Skeletal muscle tissue (tissue), 4 donors: ENCODE measurements around the gene PLCB4. TPM values are rescaled to one million over a fixed set of nuclear protein-coding genes. Genes with fewer than 3 reads are reported as not detected.

Source experiments
- H3K27ac ChIP-seq: one replicate; pipeline ENCODE4 v1.7.0; 2013; ENCODE audit warnings: mild to moderate bottlenecking, low read depth, low read length, inconsistent platforms
- H3K27me3 ChIP-seq, 3 donors: one replicate each; pipeline ENCODE4 v1.7.0; 2013; ENCODE audit warnings: low read length in 3 of 3; ENCODE audit not compliant: control insufficient read depth in 3 of 3, insufficient read depth in 3 of 3
- H3K36me3 ChIP-seq, 3 donors: one replicate each; pipeline ENCODE4 v1.7.0; 2013; ENCODE audit warnings: low read length in 3 of 3; ENCODE audit not compliant: control insufficient read depth in 3 of 3, insufficient read depth in 3 of 3
- H3K4me1 ChIP-seq, 3 donors: one replicate each; pipeline ENCODE4 v1.7.0; 2013; ENCODE audit warnings: low read length in 3 of 3, mild to moderate bottlenecking in 3 of 3; ENCODE audit not compliant: control insufficient read depth in 3 of 3, insufficient read depth in 3 of 3
- H3K4me3 ChIP-seq, 3 donors: one replicate each; pipeline ENCODE4 v1.7.0; 2013; ENCODE audit warnings: low read length in 3 of 3
- H3K9ac ChIP-seq, 3 donors: one replicate each; pipeline ENCODE4 v1.7.0; 2013; ENCODE audit warnings: low read length in 3 of 3, mild to moderate bottlenecking in 3 of 3, moderate library complexity in 2 of 3, low read depth in 1 of 3
- H3K9me3 ChIP-seq, 3 donors: one replicate each; pipeline ENCODE4 v1.7.0; 2013; ENCODE audit warnings: low read length in 3 of 3; ENCODE audit not compliant: control insufficient read depth in 3 of 3
- total RNA-seq: library from RNA; depleted of rRNA; stranded (reverse); fragments of >200 nt; gene quantifications from one replicate; pipeline ENCODE4 v1.2.3, GENCODE V29; 2014
- donor health status: Osteomylitis.

PLCB4 gene
- 6.3 TPM for total RNA-seq

DNA sequence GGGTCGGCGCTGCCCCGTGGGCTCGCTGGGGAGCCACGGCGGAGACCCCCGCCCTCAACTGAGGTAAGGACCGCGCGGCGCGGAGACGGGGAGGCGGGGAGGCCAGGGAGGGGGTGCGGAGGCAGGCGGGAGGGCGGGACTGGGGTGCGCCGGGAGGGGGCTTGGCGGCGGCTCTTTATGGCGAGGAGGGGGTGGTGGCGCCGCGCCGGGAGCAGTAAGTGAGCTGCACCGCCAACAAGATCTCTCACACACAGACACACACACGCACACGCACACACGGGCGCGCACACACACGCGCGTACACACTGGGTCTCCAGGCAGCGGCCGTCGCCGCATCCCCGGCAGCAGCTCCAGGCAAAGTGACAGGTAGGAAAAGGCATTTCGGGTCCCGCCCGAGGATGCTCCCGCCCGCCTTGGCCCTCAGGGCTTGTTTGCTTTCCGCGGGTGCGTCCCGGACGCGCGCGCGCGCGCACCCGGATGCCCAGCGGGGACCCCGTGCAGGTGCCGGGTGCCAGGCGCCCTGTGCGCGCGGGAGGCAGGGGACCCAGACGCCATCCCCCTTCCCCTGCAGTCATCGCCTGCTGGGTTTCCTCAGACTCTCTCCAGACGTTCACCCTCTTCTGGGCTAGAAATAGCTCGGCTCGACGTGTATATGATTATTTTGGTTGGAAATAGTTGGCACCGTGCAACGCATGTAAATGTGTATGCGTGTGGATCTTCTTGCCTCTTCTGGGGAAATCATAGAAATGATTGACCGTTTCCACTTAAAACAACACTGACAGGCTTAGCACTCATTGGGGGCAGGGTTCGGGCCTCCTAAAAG lies at the start of gene PLCB4:
TSS of gene PLCB4 (plus strand) at position 247 of the 823 bp plus-strand sequence. CDS start 238,728 bp downstream, outside the sequence.
- Histone ChIP-seq H3K27me3 (peaks cover 0 to 7% (median 6%) of the 10 kb centered on the region in 3 donors), H3K4me1 (peaks cover 5 to 14% (median 11%) of the 10 kb centered on the region in 3 donors), H3K4me3 (peak within 1 kb of the TSS; percentile 76 to 81 (median 77)), H3K27ac (peak within 1 kb of the TSS; percentile 42), H3K36me3 (no peaks in the 10 kb centered on the region), H3K9me3 (no peaks in the 10 kb centered on the region), H3K9ac (peak within 1 kb of the TSS; percentile 65 to 76 (median 71))

GRCh38 chr20:9019833-9020232 lies 49.1 kb upstream of the PLCB4 start:
- Histone ChIP-seq H3K9me3 (no peaks in the 10 kb centered on the region), H3K27ac (no peak overlapping the region), H3K4me3 (no peak overlapping the region), H3K36me3 (no peaks in the 10 kb centered on the region), H3K4me1 (peaks cover 0 to 10% (median 0%) of the 10 kb centered on the region in 3 donors), H3K27me3 (no peaks in the 10 kb centered on the region), H3K9ac (no peak overlapping the region)

DNA sequence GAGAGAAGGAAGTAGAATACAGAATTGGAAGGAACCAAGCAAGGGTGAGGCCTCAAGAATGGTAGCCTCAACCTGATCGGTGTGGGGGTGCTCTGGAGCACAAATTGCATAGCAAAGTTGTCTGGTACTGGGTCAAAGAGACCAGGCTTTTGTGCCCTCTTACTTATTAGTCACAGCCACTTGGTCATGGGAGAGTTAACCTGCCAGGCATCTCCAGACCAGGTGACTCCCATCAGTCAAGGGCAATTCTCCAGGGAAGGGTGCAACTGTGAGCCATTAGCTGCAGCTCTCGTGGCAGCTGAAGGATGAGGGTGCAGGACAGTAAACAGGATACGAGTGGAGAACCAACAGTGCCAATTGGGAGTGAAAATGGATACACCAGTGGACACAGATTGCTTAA lies 47.7 kb upstream of the PLCB4 start:
- peaks cover 0 to 10% (median 0%) of the 10 kb centered on the region in 3 donors for H3K4me1 ChIP-seq
- no peak overlapping the region for H3K9ac ChIP-seq
- no peak overlapping the region for H3K27ac ChIP-seq
- no peaks in the 10 kb centered on the region for H3K9me3 ChIP-seq
- no peaks in the 10 kb centered on the region for H3K27me3 ChIP-seq
- no peak overlapping the region for H3K4me3 ChIP-seq
- no peaks in the 10 kb centered on the region for H3K36me3 ChIP-seq

GRCh38 chr20:9021699-9022098 lies 47.2 kb upstream of the PLCB4 start:
- no peaks in the 10 kb centered on the region for H3K9me3 ChIP-seq
- no peaks in the 10 kb centered on the region for H3K27me3 ChIP-seq
- H3K27ac ChIP-seq = no peak overlapping the region
- no peak overlapping the region for H3K4me3 ChIP-seq
- no peaks in the 10 kb centered on the region for H3K36me3 ChIP-seq
- H3K4me1 ChIP-seq = peaks cover 0 to 10% (median 0%) of the 10 kb centered on the region in 3 donors
- no peak overlapping the region for H3K9ac ChIP-seq

DNA sequence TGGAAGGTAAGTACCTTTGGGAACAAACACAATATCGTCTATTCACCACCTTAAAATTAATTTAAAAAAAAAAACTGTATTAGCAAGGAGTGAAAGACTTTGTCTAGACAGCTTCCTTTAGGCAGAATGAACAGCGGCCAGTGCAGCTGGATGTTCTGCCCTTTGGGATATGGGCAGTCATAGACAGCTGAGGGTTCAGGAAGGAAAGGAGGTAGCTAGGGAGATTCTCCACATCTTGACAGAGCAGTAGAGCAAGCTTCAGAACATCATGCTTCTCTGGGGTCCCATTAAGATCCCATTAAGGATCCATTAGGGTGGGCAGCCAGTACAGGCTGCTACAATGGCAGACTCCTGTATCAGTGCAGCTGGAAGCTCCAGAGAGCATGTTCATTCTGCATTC lies 46.5 kb upstream of the PLCB4 start:
- H3K36me3 ChIP-seq = no peaks in the 10 kb centered on the region
- no peak overlapping the region for H3K27ac ChIP-seq
- H3K9ac ChIP-seq = no peak overlapping the region
- no peaks in the 10 kb centered on the region for H3K9me3 ChIP-seq
- no peaks in the 10 kb centered on the region for H3K27me3 ChIP-seq
- H3K4me1 ChIP-seq = peaks cover 0 to 10% (median 0%) of the 10 kb centered on the region in 3 donors
- no peak overlapping the region for H3K4me3 ChIP-seq

GRCh38 chr20:9024606-9025005 lies 44.3 kb upstream of the PLCB4 start:
- Histone ChIP-seq H3K27ac (no peak overlapping the region), H3K9me3 (no peaks in the 10 kb centered on the region), H3K27me3 (no peaks in the 10 kb centered on the region), H3K4me3 (no peak overlapping the region), H3K4me1 (peaks cover 0 to 10% (median 0%) of the 10 kb centered on the region in 3 donors), H3K9ac (no peak overlapping the region), H3K36me3 (no peaks in the 10 kb centered on the region)

DNA sequence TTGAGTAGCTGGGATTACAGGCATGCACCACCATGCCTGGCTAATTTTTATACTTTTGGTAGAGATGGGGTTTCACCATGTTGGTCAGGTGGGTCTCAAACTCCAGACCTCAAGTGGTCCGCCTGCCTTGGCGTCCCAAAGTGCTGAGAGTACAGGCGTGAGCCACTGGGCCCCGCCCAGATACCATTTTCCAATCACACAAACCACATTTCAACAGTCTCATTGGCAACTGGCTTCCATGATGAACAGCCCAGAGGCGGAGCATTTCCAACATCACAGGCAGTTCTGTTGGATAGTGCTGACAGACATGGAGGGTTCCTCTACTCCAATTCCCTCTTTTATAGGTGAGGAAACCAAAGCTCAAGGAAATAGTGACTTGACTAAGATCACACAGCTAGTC lies 43.9 kb upstream of the PLCB4 start:
- Histone ChIP-seq H3K36me3 (no peaks in the 10 kb centered on the region), H3K4me1 (peaks cover 0 to 10% (median 0%) of the 10 kb centered on the region in 3 donors), H3K9ac (no peak overlapping the region), H3K27me3 (no peaks in the 10 kb centered on the region), H3K27ac (no peak overlapping the region), H3K4me3 (no peak overlapping the region), H3K9me3 (no peaks in the 10 kb centered on the region)

DNA sequence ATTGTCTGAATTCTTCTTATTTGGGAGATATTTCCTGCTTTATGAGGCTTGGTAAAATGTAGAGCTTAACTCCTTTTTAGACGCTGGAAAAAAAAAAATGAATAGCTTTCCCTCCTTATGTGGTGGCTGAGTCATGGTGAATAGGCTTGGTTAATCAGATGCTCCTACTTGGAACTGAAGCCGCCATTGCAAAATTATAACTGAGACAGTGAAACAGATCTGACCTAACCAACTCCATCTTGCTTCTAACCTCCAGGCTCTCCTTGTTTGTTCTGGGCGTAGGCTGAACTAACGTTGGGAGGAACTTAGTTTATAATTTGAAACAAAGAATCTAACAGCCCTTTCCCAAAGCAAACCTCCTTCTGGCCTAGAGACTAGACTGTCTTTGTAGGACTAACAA lies 43.2 kb upstream of the PLCB4 start:
- H3K9ac ChIP-seq = no peak overlapping the region
- no peaks in the 10 kb centered on the region for H3K9me3 ChIP-seq
- H3K4me1 ChIP-seq = peaks cover 0 to 10% (median 0%) of the 10 kb centered on the region in 3 donors
- H3K4me3 ChIP-seq = no peak overlapping the region
- H3K36me3 ChIP-seq = no peaks in the 10 kb centered on the region
- no peak overlapping the region for H3K27ac ChIP-seq
- no peaks in the 10 kb centered on the region for H3K27me3 ChIP-seq

- no peak overlapping the region for H3K27ac ChIP-seq
- no peak overlapping the region for H3K4me3 ChIP-seq
- H3K27me3 ChIP-seq = no peaks in the 10 kb centered on the region
- H3K9me3 ChIP-seq = no peaks in the 10 kb centered on the region
- no peaks in the 10 kb centered on the region for H3K36me3 ChIP-seq
- H3K9ac ChIP-seq = no peak overlapping the region
- H3K4me1 ChIP-seq = no peaks in the 10 kb centered on the region
These were observed 41.3 kb upstream of the PLCB4 start for GRCh38 chr20:9027626-9028025.

GRCh38 chr20:9028419-9028818 lies 40.5 kb upstream of the PLCB4 start:
- Histone ChIP-seq H3K27ac (no peak overlapping the region), H3K9me3 (no peaks in the 10 kb centered on the region), H3K4me3 (no peak overlapping the region), H3K36me3 (no peaks in the 10 kb centered on the region), H3K4me1 (no peaks in the 10 kb centered on the region), H3K27me3 (no peaks in the 10 kb centered on the region), H3K9ac (no peak overlapping the region)
